GM18519 (cell line): ENCODE data around the gene LAYN.

Experiments used
- ATAC-seq: cut with Tn5 transposase; IDR thresholded peaks from one replicate; pipeline ENCODE4 v1.9.1; 2021; ENCODE audit warnings: mild to moderate bottlenecking, moderate library complexity; ENCODE audit not compliant: unreplicated experiment, low FRiP score

The LAYN gene

DNA sequence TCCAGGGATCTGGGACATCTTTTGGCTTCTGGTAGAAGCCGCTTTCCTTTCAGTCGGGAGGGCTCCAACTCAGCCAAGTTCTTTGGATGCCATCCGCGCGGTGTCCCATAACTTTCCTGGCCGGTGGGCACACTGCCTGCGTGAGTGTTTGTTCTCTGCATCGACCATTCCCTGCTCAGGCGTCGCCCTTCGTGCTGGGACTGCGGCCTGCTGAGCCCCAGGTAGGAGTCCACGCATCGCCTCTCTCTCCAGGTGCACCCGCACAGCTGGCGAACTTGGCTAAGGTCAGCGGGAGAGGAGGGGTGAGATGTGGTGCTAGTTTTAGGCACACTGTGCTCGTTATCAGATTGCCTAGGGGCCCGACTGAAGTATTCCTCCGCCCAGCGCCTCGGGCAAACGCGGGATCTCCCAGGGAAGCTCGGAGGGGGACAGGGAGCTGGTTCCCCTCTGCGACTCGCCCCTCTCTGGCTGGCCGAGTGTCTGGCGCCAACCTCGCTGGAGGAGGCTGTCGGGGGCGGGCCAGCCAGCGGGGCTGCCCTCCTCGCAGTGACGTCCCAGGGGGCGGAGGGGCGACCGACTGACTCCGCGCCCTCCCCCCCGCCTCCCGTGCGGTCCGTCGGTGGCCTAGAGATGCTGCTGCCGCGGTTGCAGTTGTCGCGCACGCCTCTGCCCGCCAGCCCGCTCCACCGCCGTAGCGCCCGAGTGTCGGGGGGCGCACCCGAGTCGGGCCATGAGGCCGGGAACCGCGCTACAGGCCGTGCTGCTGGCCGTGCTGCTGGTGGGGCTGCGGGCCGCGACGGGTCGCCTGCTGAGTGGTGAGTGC, at the start of gene LAYN:
Gene LAYN (plus strand): TSS at position 607 of the 823 bp plus-strand sequence. CDS start 124 bp downstream, at position 731.
- ATAC-seq, result no peak

DNA sequence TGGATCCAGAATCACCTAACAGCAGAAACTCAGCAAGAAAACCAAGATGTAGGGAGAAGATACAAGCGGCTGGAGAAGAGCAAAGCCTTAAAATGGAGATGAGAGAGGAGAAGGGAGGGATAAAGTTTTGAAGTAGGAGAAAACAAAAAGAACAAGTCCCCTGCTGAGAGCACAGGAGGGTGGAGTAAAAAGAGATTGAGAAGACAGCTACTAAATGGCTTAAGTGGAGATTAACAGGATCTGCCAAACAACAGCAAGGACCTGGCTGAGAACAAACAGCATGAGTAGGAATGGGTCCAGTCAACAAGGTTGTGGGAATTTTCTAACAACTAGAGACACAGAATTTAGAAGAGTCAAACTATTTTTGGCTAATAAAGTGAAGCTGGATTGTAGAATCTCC, 46.5 kb upstream of the LAYN start:
- no peak for ATAC-seq

GRCh38 chr11:111499483-111499882, 41.0 kb upstream of the LAYN start:
- no peak for ATAC-seq

GRCh38 chr11:111500481-111500880, 40.0 kb upstream of the LAYN start:
- no peak for ATAC-seq

DNA sequence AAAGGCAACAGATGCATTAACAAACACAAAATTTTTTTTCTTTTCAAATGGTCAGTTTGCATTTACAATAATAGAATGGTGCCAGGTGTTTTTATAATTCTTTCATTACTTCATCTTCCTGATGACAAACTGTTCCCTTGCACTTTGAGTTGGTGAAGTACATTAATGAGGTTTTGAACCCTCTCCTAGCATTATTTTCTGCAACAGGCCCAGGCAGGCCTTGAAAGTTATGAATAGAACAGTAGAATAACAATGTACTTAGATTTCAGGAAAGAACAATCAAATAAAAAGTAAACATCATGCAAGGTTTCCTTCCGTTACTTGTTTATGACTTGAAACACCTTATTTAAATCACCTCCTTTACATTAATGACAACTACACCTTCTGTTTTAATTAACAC, 37.9 kb upstream of the LAYN start:
- ATAC-seq, result no peak

DNA sequence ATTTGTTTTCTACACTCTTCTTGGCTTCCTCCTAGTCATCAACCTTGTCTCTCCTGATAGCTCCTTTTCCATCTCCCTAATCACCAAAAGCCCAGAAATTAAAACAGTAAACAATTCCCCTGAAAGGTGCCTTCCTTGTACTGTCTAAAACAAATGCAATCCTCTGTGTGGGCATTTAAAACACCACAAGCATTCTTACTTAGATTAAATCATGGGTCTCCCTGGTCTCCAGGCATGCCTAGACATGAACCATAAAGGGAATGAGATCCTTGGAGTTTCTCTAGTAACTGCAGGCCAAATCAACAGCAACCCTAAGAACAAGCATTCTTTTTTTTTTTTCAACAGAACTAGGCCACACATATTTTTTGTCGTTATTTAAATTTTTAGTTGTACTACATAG, 30.2 kb upstream of the LAYN start:
- no peak for ATAC-seq

DNA sequence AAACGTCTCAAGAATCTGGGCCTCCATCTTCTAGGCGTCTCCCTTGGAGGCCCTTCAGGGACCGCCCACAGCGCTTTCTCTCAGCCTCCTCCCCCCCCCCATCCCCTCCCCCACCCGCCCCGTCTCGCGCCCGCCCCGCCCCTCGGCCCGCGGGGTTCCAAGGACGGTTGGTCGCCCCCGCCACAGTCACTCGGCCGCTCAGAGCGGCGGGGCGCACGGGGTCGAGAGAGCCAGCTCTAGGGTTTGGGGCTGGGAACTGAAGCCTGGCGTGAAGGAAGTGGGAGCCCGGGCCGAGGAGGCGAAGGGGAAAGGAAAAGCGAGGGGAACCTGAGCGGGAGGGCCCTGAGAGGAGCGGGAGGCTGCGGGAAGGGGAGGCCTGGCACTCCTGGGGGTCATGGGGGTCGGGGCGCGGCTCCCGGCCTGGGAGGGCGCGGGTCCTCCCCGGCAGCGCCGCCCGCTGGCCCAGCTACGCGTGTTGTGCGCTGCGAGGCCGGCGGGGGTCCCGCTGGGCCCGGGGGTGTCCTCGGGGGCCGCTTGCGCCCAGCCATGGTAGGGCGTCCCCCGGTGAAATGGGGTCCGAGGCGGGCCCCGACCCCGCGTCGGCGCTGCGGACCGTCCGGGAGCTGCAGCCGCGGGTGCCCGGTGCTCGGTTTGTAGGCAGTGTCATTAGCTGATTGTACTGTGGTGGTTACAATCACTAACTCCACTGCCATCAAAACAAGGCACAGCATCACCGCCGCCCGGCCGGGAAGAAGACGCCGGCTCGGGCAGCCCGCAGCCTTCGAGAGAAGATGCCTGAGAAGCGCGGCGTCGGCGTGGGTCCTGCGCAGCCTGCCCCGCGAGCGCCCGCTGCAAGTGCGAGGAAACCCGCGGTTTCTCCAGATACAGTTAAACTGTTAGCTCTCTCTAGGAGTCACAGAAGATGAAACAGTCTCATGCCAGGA, 28.0 kb upstream of the LAYN start, which contains the start of gene BTG4:
Gene BTG4 (minus strand): TSS at position 91 of the 944 bp plus-strand sequence. CDS start 13,610 bp downstream, outside the sequence.
- ATAC-seq, result no peak

- no peak for ATAC-seq
These were observed 27.3 kb upstream of the LAYN start for GRCh38 chr11:111513240-111513605.

DNA sequence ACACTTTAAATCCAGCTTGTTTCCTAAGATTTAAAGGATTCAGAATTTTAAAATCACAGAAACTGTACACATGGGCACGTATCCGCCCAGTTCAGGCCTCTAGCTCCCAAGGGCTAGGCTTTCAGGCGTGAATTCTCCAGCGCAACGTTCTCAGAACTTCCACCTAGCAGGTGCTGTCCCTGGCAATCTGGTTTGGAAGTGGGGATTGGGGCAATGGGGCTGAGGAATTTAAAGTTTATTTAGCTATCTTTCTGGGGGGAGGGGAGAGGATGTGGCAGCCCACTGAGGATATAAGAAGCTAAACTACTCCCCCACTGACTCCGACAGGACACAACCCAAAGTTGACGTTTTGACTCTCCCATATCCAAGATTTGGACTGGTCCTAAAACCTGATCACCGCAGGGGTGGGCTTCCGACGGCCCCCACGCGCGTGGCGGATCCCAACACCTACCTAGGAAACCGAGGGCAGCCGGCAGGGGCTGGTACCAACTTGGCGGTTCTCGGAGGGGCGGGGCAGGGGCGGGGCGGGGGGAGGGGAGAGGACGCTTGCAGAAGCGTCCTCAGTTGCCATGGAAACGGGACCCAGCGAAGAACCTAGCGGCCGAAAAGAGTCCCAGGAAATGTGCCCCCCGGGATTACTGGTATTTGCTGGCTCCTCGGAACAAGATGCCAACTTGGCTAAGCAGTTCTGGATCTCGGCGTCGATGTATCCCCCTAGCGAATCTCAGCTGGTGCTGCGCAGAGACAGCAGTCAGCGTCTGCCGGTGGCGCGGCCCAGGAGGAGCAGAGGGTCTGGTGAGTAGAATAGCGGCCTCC, 26.1 kb upstream of the LAYN start, which contains the start of gene HOATZ:
Gene HOATZ (plus strand): TSS at position 563 of the 816 bp plus-strand sequence. CDS start 7 bp downstream, at position 570.
- ATAC-seq, result no peak

DNA sequence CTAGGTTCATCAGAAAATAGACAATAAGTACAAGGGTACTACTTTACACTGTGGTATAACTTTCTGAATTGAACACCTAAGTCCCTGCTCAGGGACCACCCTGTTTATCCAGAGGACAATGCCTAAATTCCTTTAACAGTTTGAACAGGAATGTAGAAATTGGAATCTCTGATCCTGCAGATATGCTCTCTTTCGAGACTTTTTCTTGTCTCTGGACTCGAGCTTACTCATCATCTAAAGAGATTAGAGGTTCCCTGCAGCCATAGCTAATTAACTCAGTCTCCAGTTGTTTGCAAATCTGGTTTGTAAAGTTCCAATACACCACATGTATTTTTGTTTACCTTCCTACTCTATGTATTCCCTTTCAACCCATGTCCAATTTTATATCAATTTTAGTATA, 24.9 kb upstream of the LAYN start:
- no peak for ATAC-seq

DNA sequence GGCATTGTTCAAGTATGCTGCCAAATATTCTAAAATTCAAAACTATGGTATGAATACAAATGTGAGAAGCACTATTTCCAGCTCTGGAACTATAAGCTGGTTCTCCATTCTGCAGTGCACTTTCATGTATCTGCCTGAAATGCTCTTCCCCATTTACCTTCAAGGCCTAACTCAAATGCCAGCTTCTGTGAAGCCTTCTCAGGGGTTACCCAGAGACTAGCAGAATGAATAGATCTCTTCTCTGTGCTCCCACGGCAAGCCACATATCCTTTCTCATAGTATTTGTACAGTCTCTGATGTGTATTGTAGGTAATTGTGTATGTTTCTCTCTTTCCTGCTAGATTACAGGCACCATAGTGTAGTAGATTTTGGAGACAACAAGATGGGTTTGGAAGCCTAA, 21.9 kb upstream of the LAYN start:
- ATAC-seq, result no peak

DNA sequence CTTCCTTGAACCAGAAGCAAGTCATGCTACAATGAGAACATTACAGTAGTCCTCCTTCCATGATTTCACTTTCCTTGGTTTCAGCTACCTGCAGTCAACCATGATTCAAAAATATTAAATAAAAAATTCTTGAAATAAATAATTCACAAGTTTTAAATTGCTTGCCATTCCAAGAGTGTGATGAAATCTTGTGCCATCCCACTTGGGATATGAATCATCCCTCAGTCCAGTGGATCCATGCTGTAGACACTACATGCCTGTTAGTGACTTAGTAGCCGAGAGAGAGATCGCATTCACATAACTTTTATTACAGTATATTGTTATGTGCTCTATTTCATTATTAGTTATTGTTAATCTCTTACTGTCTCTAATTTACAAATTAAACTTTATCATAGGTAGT, 20.0 kb upstream of the LAYN start:
- ATAC-seq, result no peak

DNA sequence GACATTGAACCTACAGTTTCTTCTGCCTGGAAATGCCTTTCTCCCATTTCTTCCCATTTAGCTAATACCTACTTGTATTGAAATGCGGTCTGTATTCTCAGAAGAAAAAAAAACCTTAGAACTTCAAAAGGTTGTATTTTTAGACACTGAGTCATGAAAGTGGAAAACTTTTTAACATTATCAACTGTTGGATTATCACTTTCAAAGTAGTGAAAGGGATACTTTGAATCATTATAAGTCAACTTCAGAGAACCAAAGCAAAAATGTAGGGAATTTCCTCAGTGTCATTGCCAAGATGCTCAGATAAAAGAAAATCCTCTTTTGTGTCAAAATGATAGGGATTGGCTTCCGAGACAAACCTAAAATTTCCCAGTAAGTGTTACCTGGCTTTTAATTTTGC, 19.4 kb upstream of the LAYN start:
- no peak for ATAC-seq

- no peak for ATAC-seq
These were observed 18.1 kb upstream of the LAYN start for GRCh38 chr11:111522426-111522825.

GRCh38 chr11:111523343-111523742, 17.2 kb upstream of the LAYN start:
- ATAC-seq, result no peak

DNA sequence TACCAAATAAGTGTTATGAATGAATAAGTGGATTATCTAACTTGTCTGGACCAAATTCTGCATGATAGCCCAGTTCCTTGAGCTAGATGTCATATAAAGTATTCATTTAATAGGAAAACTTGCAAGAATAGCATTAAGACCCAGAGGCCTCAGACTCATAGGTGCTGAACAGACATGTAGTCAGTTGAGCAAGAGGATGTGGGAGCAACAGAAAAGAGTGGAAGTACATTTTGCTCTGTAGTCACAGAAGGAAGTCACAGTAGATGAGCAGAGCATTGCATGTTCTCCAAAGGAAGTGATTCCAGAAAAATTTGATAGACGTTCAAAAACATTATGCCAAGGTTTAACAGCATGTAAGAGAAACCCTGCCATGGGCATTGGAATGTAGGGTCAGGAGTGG, 16.5 kb upstream of the LAYN start:
- ATAC-seq, result no peak

GRCh38 chr11:111525456-111525855, 15.1 kb upstream of the LAYN start:
- ATAC-seq, result no peak

DNA sequence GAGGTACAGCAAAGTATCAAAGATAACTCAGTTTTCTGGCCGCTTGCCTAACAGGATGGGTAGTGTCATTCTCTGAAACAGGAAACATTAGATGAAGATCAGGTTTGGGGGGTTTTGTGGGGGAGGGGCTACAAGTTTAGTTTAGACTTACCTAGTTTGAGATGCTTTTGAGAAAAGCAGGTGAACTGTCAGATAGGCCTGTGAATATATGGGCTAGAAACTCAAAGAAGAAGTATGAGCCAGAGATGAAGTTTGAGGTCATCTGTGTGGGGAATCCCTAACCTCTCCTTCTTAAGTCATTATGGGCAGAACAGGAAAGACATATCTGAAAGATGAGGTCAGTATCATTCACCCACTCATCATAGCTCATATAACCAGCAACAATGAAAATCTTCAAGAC, 14.0 kb upstream of the LAYN start:
- ATAC-seq, result no peak

DNA sequence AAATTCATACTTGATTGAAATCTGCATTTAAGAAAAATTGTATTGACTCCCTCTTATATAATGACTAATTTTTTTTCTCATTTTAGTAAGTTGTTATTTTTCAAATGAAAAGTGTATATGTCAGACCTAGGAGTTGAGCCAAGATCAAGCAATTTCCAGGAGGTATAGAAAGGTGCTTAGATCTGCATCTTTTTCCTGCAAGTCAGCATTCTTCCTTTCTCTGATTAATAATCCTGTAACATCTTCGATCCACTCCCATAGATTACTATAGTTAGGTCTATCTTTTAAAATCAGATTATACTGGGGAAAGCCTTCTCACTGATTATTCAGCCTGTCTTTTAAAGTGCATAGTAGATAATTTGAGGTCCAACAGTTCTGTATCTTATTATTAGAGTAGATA, 13.2 kb upstream of the LAYN start:
- no peak for ATAC-seq

DNA sequence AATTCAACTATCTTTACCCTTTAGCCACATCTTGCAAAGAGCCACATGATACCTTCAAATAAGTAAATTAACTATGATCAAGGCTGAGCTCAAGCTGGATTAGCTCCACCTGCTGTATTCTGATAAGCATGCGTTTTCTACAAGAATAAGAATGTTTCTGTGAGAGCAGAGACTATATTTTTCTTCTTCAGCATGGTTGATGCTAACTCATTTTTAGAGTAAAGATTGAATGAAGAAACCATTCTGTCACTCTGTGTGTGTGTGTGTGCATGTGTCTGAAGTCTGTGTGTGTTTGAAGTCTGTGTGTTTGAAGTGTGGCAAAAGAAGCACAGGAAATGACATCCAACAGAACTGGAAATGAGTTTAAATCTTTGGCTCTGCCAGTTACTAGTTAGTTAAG, 12.0 kb upstream of the LAYN start:
- ATAC-seq, result no peak
